Activated CD4-positive, alpha-beta T cell treated with anti-CD3 and anti-CD28 coated beads, Interleukin-2, amount 50 U/mL, for 1 hour (primary cell): Measurements from ENCODE around the gene ATF7.
"Not testable (repeated sequence)": the region's sequence is repeated elsewhere in the genome, so short reads cannot be mapped to it uniquely, and the experiment has no call there.

Experiments
- DNase-seq: peaks from one replicate; pipeline ENCODE4 v3.0.0-alpha.2; 2020

ATF7 gene

GRCh38 chr12:53563452-53564028 lies 62.6 kb downstream of the ATF7 start:
- no peak for DNase-seq

- no peak for DNase-seq
Observed at GRCh38 chr12:53561590-53561953, 64.6 kb downstream of the ATF7 start.

- no peak for DNase-seq
Observed at GRCh38 chr12:53560912-53561589, 65.1 kb downstream of the ATF7 start.

- no peak for DNase-seq
Observed at GRCh38 chr12:53560351-53560750, 65.8 kb downstream of the ATF7 start.

- DNase-seq = no peak
Observed at GRCh38 chr12:53558631-53559030, 67.6 kb downstream of the ATF7 start.

GRCh38 chr12:53552361-53553327 lies 73.5 kb downstream of the ATF7 start:
- no peak for DNase-seq

GRCh38 chr12:53551889-53552291 lies 74.3 kb downstream of the ATF7 start:
- no peak for DNase-seq

GRCh38 chr12:53550595-53550994 lies 75.6 kb downstream of the ATF7 start:
- no peak for DNase-seq

- DNase-seq = not testable (repeated sequence)
Observed at GRCh38 chr12:53550131-53550530, 76.1 kb downstream of the ATF7 start.

- not testable (repeated sequence) for DNase-seq
Observed at GRCh38 chr12:53548354-53548753, 77.8 kb downstream of the ATF7 start.

- peak; percentile 36 for DNase-seq
Observed at GRCh38 chr12:53543539-53543938, 82.6 kb downstream of the ATF7 start.

- DNase-seq = no peak
Observed at GRCh38 chr12:53539526-53539925, 86.7 kb downstream of the ATF7 start.

GRCh38 chr12:53538209-53538689 lies 87.9 kb downstream of the ATF7 start:
- DNase-seq = no peak

GRCh38 chr12:53536962-53537361 lies 89.2 kb downstream of the ATF7 start:
- DNase-seq = no peak

GRCh38 chr12:53533471-53533870 lies 92.7 kb downstream of the ATF7 start:
- DNase-seq = no peak

GRCh38 chr12:53532524-53533445 lies 93.4 kb downstream of the ATF7 start:
- DNase-seq = no peak

GRCh38 chr12:53532021-53532420 lies 94.2 kb downstream of the ATF7 start:
- no peak for DNase-seq

GRCh38 chr12:53530920-53531319 lies 95.3 kb downstream of the ATF7 start:
- no peak for DNase-seq

GRCh38 chr12:53530061-53530460 lies 96.1 kb downstream of the ATF7 start:
- no peak for DNase-seq

- no peak for DNase-seq
Observed at GRCh38 chr12:53524476-53524875, 101.7 kb downstream of the ATF7 start.

- DNase-seq = no peak
Observed at GRCh38 chr12:53523131-53523530, 103.1 kb downstream of the ATF7 start.

GRCh38 chr12:53518381-53518780 lies 107.8 kb downstream of the ATF7 start:
- DNase-seq = no peak
